Stimulated activated CD8-positive, alpha-beta memory T cell treated with anti-CD3 and anti-CD28 coated beads, Interleukin-12 subunit alpha, Interleukin-12 subunit beta, amount 100 ng/mL, for 24 hours (primary cell): Measurements from ENCODE around the gene MUC12.
"Not testable (repeated sequence)": the region's sequence is repeated elsewhere in the genome, so short reads cannot be mapped to it uniquely, and the experiment has no call there.

Experiments
- DNase-seq: peaks from one replicate; pipeline ENCODE4 v3.0.0-alpha.2; 2020; ENCODE audit errors: extremely low read depth

The MUC12 gene

GRCh38 chr7:100992280-100992679 lies 22.9 kb downstream of the MUC12 start:
- not testable (repeated sequence) for DNase-seq

- not testable (repeated sequence) for DNase-seq
Measured at GRCh38 chr7:100994671-100995070, 25.3 kb downstream of the MUC12 start.

GRCh38 chr7:100998530-100998929 lies 29.2 kb downstream of the MUC12 start:
- not testable (repeated sequence) for DNase-seq

- not testable (repeated sequence) for DNase-seq
Measured at GRCh38 chr7:100999334-100999733, 30.0 kb downstream of the MUC12 start.

GRCh38 chr7:101000025-101000424 lies 30.7 kb downstream of the MUC12 start:
- DNase-seq, result not testable (repeated sequence)

- DNase-seq, result not testable (repeated sequence)
Measured at GRCh38 chr7:101002333-101002732, 33.0 kb downstream of the MUC12 start.

GRCh38 chr7:101007361-101007760 lies 38.0 kb downstream of the MUC12 start:
- not testable (repeated sequence) for DNase-seq

- no peak for DNase-seq
Measured at GRCh38 chr7:101009629-101010028, 40.3 kb downstream of the MUC12 start.

GRCh38 chr7:101012931-101013330 lies 43.6 kb downstream of the MUC12 start:
- DNase-seq, result no peak

- DNase-seq, result no peak
Measured at GRCh38 chr7:101015626-101016025, 46.3 kb downstream of the MUC12 start.

- peak; percentile 44 for DNase-seq
Measured at GRCh38 chr7:101017064-101017777, 47.9 kb downstream of the MUC12 start.

- no peak for DNase-seq
Measured at GRCh38 chr7:101018271-101019167, 49.2 kb downstream of the MUC12 start.

- DNase-seq, result no peak
Measured at GRCh38 chr7:101020444-101020843, 51.1 kb downstream of the MUC12 start.

- DNase-seq, result no peak
Measured at GRCh38 chr7:101021703-101022102, 52.3 kb downstream of the MUC12 start.

- DNase-seq, result no peak
Measured at GRCh38 chr7:101023839-101024238, 54.5 kb downstream of the MUC12 start.

- no peak for DNase-seq
Measured at GRCh38 chr7:101031082-101031481, 61.7 kb downstream of the MUC12 start.

GRCh38 chr7:101035941-101036340 lies 66.6 kb downstream of the MUC12 start:
- DNase-seq, result no peak

- not testable (repeated sequence) for DNase-seq
Measured at GRCh38 chr7:101041283-101041682, 71.9 kb downstream of the MUC12 start.

GRCh38 chr7:101058355-101058754 lies 89.0 kb downstream of the MUC12 start:
- DNase-seq, result no peak

GRCh38 chr7:101059620-101059942 lies 90.2 kb downstream of the MUC12 start:
- no peak for DNase-seq

- no peak for DNase-seq
Measured at GRCh38 chr7:101060992-101061391, 91.6 kb downstream of the MUC12 start.

GRCh38 chr7:101064176-101064550 lies 94.8 kb downstream of the MUC12 start:
- DNase-seq, result not testable (repeated sequence)

- DNase-seq, result not testable (repeated sequence)
Measured at GRCh38 chr7:101065162-101065561, 95.8 kb downstream of the MUC12 start.
